Suprapubic skin (tissue), 3 donors: ENCODE results near the gene PIGK.

ENCODE experiments used
- POLR2A ChIP-seq, 2 donors: fragments of 450-650 bp; IDR thresholded peaks; one replicate each; pipeline ENCODE4 v1.6.1; 2017; ENCODE audit warnings: antibody characterized with exemption in 2 of 2, mild to moderate bottlenecking in 2 of 2, moderate library complexity in 2 of 2
- TF ChIP-seq, protein P1 (sequence below), 2 donors: fragments of 200-600 bp in 1 of 2; fragments of 450-650 bp in 1 of 2; sonication (generic) in 1 of 2; IDR thresholded peaks; one replicate each; pipeline ENCODE4 v1.5.1; 2016 to 2019; ENCODE audit warnings: antibody characterized with exemption in 2 of 2, mild to moderate bottlenecking in 1 of 2, moderate library complexity in 1 of 2

DNA sequence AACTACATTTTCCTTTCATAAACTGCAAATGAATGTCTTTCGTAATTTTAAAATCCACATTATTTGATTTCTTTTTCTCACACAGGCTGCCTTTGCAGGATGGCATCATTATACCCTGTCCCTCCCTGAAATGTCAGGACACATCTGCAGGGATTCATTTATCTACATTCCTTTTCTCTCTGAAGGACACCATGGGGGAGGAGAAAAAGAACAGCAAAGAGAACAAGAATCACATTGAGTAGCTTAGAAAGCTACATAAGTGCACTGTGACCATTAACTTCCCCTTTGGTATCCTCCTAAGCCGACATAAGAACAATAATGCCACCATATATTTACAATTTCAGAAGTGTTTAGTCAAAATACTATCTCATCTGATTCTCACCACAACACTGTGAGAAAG lies 129.5 kb downstream of the PIGK start:
- no peak for TF ChIP-seq POLR2A (IDR thresholded peaks at IDR 0.05)
- TF ChIP-seq, protein P1, sequence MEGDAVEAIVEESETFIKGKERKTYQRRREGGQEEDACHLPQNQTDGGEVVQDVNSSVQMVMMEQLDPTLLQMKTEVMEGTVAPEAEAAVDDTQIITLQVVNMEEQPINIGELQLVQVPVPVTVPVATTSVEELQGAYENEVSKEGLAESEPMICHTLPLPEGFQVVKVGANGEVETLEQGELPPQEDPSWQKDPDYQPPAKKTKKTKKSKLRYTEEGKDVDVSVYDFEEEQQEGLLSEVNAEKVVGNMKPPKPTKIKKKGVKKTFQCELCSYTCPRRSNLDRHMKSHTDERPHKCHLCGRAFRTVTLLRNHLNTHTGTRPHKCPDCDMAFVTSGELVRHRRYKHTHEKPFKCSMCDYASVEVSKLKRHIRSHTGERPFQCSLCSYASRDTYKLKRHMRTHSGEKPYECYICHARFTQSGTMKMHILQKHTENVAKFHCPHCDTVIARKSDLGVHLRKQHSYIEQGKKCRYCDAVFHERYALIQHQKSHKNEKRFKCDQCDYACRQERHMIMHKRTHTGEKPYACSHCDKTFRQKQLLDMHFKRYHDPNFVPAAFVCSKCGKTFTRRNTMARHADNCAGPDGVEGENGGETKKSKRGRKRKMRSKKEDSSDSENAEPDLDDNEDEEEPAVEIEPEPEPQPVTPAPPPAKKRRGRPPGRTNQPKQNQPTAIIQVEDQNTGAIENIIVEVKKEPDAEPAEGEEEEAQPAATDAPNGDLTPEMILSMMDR (IDR thresholded peaks at IDR 0.05) = no peak
